Astrocyte (in vitro differentiated cells and primary cell): ENCODE data around the gene DNAAF5. TPM values are rescaled to one million over a fixed set of nuclear protein-coding genes. Genes with fewer than 3 reads are reported as not detected.

Source experiments
- DNase-seq: peaks from one replicate; pipeline ENCODE4 v3.0.0-alpha.2; 2010; ENCODE audit warnings: low read depth
- FAIRE-seq: peaks from 2 replicates; lab custom pipeline; 2011; peaks lifted over from hg19 to GRCh38; lab: Jason Lieb, UNC
- H2AFZ ChIP-seq: 2 replicates; pipeline ENCODE4 v1.6.0; 2012; ENCODE audit warnings: low read depth, low read length, inconsistent platforms
- H3K27ac ChIP-seq: 2 replicates; pipeline ENCODE4 v1.5.1; 2011; ENCODE audit warnings: low read depth, low read length, inconsistent platforms
- H3K27me3 ChIP-seq: 2 replicates; pipeline ENCODE4 v1.6.0; 2011; ENCODE audit warnings: low read length, inconsistent platforms; ENCODE audit not compliant: insufficient read depth
- H3K36me3 ChIP-seq: 2 replicates; pipeline ENCODE4 v1.5.1; 2011; ENCODE audit warnings: low read length, inconsistent platforms; ENCODE audit not compliant: insufficient read depth
- H3K4me1 ChIP-seq: 2 replicates; pipeline ENCODE4 v1.5.1; 2011; ENCODE audit warnings: low read length, inconsistent platforms; ENCODE audit not compliant: insufficient read depth
- H3K4me2 ChIP-seq: 2 replicates; pipeline ENCODE4 v1.6.0; 2012; ENCODE audit warnings: low read length, inconsistent platforms
- H3K4me3 ChIP-seq: 2 replicates; pipeline ENCODE4 v1.5.1; 2011; ENCODE audit warnings: low read depth, mild to moderate bottlenecking, low read length, inconsistent platforms; ENCODE audit not compliant: insufficient read depth
- H3K79me2 ChIP-seq: 2 replicates; pipeline ENCODE4 v1.6.0; 2012; ENCODE audit warnings: mild to moderate bottlenecking, low read length, inconsistent platforms; ENCODE audit not compliant: insufficient read depth
- H3K9ac ChIP-seq: 2 replicates; pipeline ENCODE4 v1.6.0; 2012; ENCODE audit warnings: mild to moderate bottlenecking, low read length, inconsistent platforms
- H3K9me3 ChIP-seq: 2 replicates; pipeline ENCODE4 v1.5.1; 2012; ENCODE audit warnings: low read depth, mild to moderate bottlenecking, low read length, inconsistent platforms; ENCODE audit not compliant: insufficient read depth
- H4K20me1 ChIP-seq: 2 replicates; pipeline ENCODE4 v1.6.0; 2012; ENCODE audit warnings: low read length, inconsistent platforms; ENCODE audit not compliant: insufficient read depth
- H3K27ac Mint-ChIP-seq: one replicate; pipeline ENCODE4 v1.8.0; 2021; ENCODE audit warnings: mild to moderate bottlenecking, mixed read lengths; ENCODE audit not compliant: unreplicated experiment
- H3K27me3 Mint-ChIP-seq: one replicate; pipeline ENCODE4 v1.8.0; 2021; ENCODE audit warnings: low read depth, mixed read lengths; ENCODE audit not compliant: unreplicated experiment
- H3K36me3 Mint-ChIP-seq: one replicate; pipeline ENCODE4 v1.8.0; 2021; ENCODE audit warnings: low read depth, mixed read lengths; ENCODE audit not compliant: unreplicated experiment
- H3K4me1 Mint-ChIP-seq: one replicate; pipeline ENCODE4 v1.8.0; 2021; ENCODE audit warnings: low read depth, mixed read lengths; ENCODE audit not compliant: unreplicated experiment
- H3K4me3 Mint-ChIP-seq: one replicate; pipeline ENCODE4 v1.8.0; 2021; ENCODE audit warnings: mild to moderate bottlenecking, moderate library complexity, mixed read lengths; ENCODE audit not compliant: unreplicated experiment
- H3K9me3 Mint-ChIP-seq: one replicate; pipeline ENCODE4 v1.8.0; 2021; ENCODE audit warnings: mild to moderate bottlenecking, mixed read lengths; ENCODE audit not compliant: unreplicated experiment
- EZH2 ChIP-seq: IDR thresholded peaks from 2 replicates; pipeline ENCODE4 v1.6.1; 2012; ENCODE audit warnings: mild to moderate bottlenecking, low read length, inconsistent platforms; ENCODE audit not compliant: insufficient read depth
- total RNA-seq: library from RNA; stranded (reverse); gene quantifications from 2 replicates; pipeline ENCODE4 v1.2.1, GENCODE V29; 2021
- TF ChIP-seq, protein P1 (sequence below): IDR thresholded peaks from 2 replicates; pipeline ENCODE4 v1.5.1; 2011; ENCODE audit warnings: low read depth, mild to moderate bottlenecking, inconsistent platforms, low read length, moderate library complexity; ENCODE audit not compliant: insufficient read depth

DNAAF5 gene
- total RNA-seq, 1 donor from 2014 or later, result 24.5 TPM

DNA sequence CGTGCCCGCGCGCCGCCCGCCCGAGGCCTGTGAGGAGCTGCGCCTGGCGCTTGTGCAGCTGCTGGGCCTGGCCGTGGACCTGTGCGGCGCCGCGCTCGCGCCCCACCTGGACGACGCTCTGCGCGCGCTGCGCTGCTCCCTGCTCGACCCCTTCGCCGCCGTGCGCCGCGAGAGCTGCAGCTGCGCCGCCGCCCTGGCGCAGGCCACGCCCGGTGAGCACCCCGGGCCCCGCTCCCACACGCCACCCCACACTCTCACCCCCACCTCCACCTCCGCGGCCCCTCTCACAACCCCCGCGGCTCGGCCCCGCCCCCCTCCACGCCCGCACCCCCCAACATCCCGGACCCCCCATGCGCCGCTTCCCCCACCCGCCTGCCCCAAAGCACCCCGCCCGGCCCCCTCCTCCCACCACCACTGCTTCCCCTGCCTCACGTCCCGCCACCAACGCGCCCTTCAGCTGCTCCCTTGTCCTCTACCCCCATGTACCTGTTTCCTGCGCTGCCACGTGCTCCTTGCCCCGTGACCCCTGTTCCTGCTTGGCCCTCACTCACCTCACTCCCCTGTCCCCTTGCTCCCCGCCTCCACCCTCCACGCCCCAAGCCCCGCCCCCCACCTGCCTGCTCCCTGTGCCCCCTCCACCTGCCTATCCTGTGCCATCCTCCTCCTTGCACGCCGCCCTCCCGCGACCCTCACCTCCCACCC is 756 bp downstream of the DNAAF5 start, which contains the start of gene PRKAR1B:
Gene PRKAR1B, minus strand, starts transcription at position 178 of the 702 bp plus-strand sequence. CDS start 15,776 bp downstream, outside the sequence.
- H3K9me3 Mint-ChIP-seq, result peaks cover 6% of the 10 kb centered on the region
- Histone ChIP-seq H3K36me3 (no peaks in the 10 kb centered on the region), H3K4me2 (peak within 1 kb of the TSS; percentile 88), H2AFZ (peak within 1 kb of the TSS; percentile 90), H3K9me3 (peaks cover 3% of the 10 kb centered on the region), H3K27me3 (no peaks in the 10 kb centered on the region), H3K9ac (peak within 1 kb of the TSS; percentile 74), H3K27ac (no peak within 1 kb of the TSS), H3K4me1 (peaks cover 38% of the 10 kb centered on the region), H3K4me3 (peak within 1 kb of the TSS; percentile 65), H3K79me2 (peaks cover 45% of the 10 kb centered on the region), H4K20me1 (peaks cover 34% of the 10 kb centered on the region)
- FAIRE-seq (no peak), DNase-seq (no peak)
- H3K4me1 Mint-ChIP-seq, result peaks cover 25% of the 10 kb centered on the region
- peak within 1 kb of the TSS; percentile 72 for H3K27ac Mint-ChIP-seq
- H3K4me3 Mint-ChIP-seq, result peak within 1 kb of the TSS; percentile 87
- no peaks in the 10 kb centered on the region for H3K27me3 Mint-ChIP-seq
- TF ChIP-seq, protein P1, sequence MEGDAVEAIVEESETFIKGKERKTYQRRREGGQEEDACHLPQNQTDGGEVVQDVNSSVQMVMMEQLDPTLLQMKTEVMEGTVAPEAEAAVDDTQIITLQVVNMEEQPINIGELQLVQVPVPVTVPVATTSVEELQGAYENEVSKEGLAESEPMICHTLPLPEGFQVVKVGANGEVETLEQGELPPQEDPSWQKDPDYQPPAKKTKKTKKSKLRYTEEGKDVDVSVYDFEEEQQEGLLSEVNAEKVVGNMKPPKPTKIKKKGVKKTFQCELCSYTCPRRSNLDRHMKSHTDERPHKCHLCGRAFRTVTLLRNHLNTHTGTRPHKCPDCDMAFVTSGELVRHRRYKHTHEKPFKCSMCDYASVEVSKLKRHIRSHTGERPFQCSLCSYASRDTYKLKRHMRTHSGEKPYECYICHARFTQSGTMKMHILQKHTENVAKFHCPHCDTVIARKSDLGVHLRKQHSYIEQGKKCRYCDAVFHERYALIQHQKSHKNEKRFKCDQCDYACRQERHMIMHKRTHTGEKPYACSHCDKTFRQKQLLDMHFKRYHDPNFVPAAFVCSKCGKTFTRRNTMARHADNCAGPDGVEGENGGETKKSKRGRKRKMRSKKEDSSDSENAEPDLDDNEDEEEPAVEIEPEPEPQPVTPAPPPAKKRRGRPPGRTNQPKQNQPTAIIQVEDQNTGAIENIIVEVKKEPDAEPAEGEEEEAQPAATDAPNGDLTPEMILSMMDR, result no peak
- TF ChIP-seq EZH2, result no peak
- H3K36me3 Mint-ChIP-seq, result peaks cover 31% of the 10 kb centered on the region

DNA sequence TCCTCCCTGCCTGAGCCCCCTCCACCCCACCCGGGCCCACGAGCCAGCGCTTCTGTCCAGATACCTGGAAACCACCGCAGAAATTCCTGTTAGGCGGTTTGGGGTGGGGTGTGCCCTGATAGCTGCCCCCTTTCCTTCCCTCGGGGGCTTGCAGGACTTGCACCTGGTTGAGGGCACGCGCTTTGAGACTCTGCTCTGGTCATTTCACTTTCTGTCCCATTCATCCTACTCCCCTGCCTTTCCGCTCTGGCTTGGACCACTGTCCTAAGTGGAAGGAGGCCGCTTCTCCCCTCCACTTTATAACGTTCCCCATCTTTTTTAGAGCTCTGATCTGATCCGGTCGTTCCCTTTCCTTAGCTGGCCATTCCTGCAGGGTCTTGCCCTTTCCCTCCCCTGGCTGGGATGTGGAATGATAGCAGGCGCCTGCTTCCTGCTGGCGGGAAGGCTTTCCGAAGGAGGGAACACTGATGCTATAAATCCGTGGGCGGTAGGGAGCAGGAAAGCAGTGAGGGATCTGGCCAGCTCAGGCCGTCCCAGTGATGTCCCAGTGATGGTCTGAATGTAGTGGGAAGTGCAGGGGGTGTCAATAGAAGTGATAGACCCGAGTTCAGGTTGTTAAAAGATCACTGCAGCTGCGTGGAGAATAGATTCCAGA is 1.4 kb downstream of the DNAAF5 start:
- peaks cover 32% of the 10 kb centered on the region for H3K36me3 Mint-ChIP-seq
- DNase-seq (no peak), FAIRE-seq (no peak)
- H3K9ac ChIP-seq, result peak overlapping the region; percentile 54
- peaks cover 41% of the 10 kb centered on the region for H4K20me1 ChIP-seq
- H3K4me2 ChIP-seq, result peak overlapping the region; percentile 88
- H2AFZ ChIP-seq, result no peak overlapping the region
- H3K79me2 ChIP-seq, result peaks cover 51% of the 10 kb centered on the region
- H3K27ac ChIP-seq, result no peak overlapping the region
- H3K9me3 ChIP-seq, result peaks cover 3% of the 10 kb centered on the region
- peaks cover 6% of the 10 kb centered on the region for H3K9me3 Mint-ChIP-seq
- H3K36me3 ChIP-seq, result no peaks in the 10 kb centered on the region
- peak overlapping the region; percentile 72 for H3K27ac Mint-ChIP-seq
- H3K27me3 Mint-ChIP-seq, result no peaks in the 10 kb centered on the region
- H3K4me3 Mint-ChIP-seq, result peak overlapping the region; percentile 87
- peaks cover 31% of the 10 kb centered on the region for H3K4me1 Mint-ChIP-seq
- H3K4me1 ChIP-seq, result peaks cover 42% of the 10 kb centered on the region
- H3K4me3 ChIP-seq, result peak overlapping the region; percentile 50
- no peak for TF ChIP-seq EZH2
- no peaks in the 10 kb centered on the region for H3K27me3 ChIP-seq

DNA sequence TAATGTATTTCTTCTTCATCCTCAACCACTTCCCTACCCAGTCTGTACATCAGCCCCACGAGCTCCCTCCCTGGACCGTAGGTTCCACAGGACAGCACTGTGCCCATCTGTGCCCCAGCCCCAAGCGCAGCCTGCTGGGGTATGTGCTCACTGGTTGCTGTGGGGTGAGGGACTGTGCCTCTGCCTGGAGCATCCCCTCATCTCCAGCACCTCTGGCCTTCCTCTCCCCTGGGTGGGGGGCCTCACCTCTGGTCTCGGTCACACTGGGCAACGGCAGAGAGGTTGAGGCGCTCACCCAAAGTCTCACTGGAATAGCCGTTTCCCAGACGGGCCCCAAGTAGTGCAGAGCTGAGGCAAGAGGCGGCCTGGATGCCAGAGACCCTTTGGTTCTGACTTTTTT is 2.1 kb downstream of the DNAAF5 start:
- peaks cover 32% of the 10 kb centered on the region for H3K36me3 Mint-ChIP-seq
- Histone ChIP-seq H3K27ac (no peak overlapping the region), H2AFZ (no peak overlapping the region)

More for the DNA sequence above, 2.1 kb downstream of the DNAAF5 start:
- peak overlapping the region; percentile 87 for H3K4me3 Mint-ChIP-seq
- Histone ChIP-seq H3K36me3 (no peaks in the 10 kb centered on the region), H3K4me1 (peaks cover 42% of the 10 kb centered on the region), H3K27me3 (no peaks in the 10 kb centered on the region), H3K9me3 (peaks cover 3% of the 10 kb centered on the region), H3K4me2 (peak overlapping the region; percentile 88), H4K20me1 (peaks cover 47% of the 10 kb centered on the region), H3K9ac (peak overlapping the region; percentile 54), H3K79me2 (peaks cover 57% of the 10 kb centered on the region), H3K4me3 (no peak overlapping the region)
- H3K9me3 Mint-ChIP-seq, result peaks cover 4% of the 10 kb centered on the region
- no peaks in the 10 kb centered on the region for H3K27me3 Mint-ChIP-seq
- TF ChIP-seq, protein P1, result no peak
- no peak for TF ChIP-seq EZH2
- H3K4me1 Mint-ChIP-seq, result peaks cover 31% of the 10 kb centered on the region
- no peak overlapping the region for H3K27ac Mint-ChIP-seq
- DNase-seq (no peak), FAIRE-seq (no peak)
